GM12864 (cell line): Measurements from ENCODE around the gene COL25A1.

ENCODE experiments used
- DNase-seq: peaks from one replicate; pipeline ENCODE4 v3.0.0-alpha.2; 2011; ENCODE audit warnings: low read depth
- H3K4me3 ChIP-seq: 2 replicates; pipeline ENCODE4 v1.5.1; 2011; ENCODE audit warnings: mild to moderate bottlenecking, low read depth, low read length, control low read depth
- TF ChIP-seq, protein P1 (sequence below): IDR thresholded peaks from 2 replicates; pipeline ENCODE4 v1.5.1; 2011; ENCODE audit warnings: low read depth, mild to moderate bottlenecking, moderate library complexity, low read length, control low read depth, inconsistent platforms; ENCODE audit errors: missing control alignments

The COL25A1 gene

DNA sequence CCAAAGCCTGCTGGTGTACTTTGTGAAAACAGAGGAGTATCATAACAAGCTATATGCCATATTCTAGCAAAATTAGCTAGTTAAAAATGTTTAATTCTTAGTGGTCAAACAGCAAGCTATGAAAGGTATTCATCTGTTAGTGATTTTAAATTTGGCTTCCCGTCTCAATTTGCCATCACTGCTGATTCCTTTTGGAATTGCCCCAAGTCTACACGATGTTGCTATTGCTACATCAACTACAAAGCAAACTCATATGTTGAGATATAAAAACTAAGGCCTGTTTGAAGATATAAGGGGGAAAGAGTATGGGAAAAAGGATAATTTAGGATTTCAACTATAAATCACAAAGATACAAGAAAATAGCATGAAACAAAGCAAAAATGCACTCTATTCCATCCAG lies 146.1 kb downstream of the COL25A1 start:
- TF ChIP-seq, protein P1, sequence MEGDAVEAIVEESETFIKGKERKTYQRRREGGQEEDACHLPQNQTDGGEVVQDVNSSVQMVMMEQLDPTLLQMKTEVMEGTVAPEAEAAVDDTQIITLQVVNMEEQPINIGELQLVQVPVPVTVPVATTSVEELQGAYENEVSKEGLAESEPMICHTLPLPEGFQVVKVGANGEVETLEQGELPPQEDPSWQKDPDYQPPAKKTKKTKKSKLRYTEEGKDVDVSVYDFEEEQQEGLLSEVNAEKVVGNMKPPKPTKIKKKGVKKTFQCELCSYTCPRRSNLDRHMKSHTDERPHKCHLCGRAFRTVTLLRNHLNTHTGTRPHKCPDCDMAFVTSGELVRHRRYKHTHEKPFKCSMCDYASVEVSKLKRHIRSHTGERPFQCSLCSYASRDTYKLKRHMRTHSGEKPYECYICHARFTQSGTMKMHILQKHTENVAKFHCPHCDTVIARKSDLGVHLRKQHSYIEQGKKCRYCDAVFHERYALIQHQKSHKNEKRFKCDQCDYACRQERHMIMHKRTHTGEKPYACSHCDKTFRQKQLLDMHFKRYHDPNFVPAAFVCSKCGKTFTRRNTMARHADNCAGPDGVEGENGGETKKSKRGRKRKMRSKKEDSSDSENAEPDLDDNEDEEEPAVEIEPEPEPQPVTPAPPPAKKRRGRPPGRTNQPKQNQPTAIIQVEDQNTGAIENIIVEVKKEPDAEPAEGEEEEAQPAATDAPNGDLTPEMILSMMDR, result no peak
- no peak for DNase-seq
- no peak overlapping the region for H3K4me3 ChIP-seq

DNA sequence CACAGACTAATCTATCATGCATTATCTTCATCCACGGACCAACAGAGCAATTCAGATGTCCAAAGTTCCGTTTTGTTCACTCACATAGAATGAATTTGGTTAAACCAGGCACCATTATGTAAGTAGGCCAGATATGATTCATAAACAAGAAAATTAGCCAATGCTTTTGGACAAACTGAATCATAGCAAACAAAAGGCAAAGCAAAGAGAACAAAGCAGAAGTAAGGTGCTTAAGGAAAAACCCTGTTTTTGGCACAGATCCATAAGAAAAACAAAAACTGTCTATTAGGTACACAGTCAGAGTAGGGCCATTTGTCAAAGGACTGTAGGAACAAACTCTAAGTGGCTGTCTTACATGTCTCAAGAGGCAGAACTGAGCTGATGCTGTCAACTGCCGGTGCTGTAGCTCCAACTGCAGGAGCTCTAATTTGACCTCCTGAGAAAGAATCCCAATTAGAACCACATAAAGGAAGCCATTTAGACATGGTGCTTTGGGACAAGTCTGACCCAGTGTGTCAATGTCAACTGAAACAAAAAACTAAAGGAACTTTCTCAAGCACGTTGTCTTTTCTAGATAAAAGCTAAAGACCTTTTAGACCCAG lies 146.7 kb downstream of the COL25A1 start:
- H3K4me3 ChIP-seq, result no peak overlapping the region
- TF ChIP-seq, protein P1, result no peak
- DNase-seq, result no peak

DNA sequence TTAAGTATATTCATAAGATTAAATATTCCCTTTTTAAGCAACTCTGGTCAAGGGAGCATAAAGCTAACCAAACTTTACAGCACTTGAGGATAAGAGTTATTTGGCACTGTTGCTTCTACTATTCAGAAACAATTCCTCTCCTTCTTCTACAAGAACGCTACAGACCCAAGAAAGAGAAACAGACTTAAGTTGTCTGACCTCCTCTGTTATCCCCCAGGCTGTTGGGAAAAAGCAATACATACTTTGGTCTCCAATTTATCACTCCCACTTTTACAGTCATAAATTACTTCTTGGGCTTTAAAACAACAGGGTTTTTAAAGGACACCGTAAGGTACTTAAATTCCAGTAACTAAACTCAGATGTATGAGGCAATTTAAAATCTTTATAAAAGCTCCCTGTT lies 147.4 kb downstream of the COL25A1 start:
- H3K4me3 ChIP-seq, result no peak overlapping the region
- no peak for DNase-seq
- TF ChIP-seq, protein P1, result no peak

DNA sequence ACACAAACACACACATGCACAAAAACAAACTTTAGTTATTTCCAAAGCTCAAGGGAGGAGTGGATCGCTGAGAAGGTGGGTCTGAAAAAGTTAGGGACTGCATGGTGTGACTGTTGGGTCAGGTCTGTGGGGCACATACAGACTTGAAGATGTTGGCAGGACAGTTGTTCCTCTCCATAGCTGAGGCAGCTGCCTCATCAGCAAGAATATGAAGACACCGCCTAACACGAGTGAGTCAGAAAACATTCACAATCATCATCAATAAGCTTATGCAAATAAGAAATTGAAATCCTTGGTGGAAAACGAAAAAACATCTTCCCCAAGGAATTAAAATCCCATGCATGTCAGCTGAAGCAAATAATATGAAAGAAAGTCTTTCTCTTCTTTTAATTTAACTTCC lies 148.0 kb downstream of the COL25A1 start:
- TF ChIP-seq, protein P1, result no peak
- no peak overlapping the region for H3K4me3 ChIP-seq
- no peak for DNase-seq

DNA sequence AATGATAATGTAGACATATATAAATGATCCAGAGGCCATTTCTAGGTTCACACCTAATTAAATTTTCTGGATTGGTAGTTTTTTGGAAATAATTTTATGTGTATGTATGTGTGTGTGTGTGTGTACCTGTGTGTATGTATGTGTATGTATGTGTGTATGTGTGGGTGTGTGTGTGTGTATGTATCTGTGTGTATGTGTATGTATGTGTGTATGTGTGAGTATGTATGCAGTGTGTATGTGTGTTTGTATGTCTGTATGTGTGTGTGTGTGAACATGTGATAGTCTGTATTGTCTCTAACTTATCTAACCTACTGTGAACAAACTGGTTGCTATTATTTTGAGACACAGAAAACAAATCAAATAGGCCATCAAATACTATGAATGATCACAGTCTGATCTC lies 152.6 kb downstream of the COL25A1 start:
- no peak for DNase-seq
- TF ChIP-seq, protein P1, result no peak
- H3K4me3 ChIP-seq, result no peak overlapping the region

DNA sequence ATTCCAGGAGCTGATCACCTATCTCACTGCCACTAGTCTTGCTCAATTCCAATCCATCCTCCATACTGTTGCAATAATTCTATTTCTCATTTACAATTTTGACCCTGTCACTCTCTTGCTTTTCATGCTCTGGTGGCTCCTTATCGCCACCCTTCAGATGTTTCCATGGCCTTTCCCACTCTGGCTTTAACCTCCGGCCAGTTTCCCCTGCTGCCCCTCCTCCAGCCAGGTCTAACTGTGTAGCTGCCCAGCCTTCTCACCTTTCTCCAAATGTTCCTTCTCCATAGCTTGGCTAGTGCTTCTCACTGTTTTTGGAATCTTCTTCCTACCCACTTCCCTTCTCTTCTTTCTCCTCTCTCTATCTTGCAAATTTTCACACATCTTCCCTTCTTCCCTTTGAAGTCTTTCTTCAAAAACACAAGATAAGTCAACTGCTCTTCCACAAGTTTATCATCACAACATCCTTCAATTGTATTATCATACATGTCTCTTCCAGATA lies 153.8 kb downstream of the COL25A1 start:
- DNase-seq, result no peak
- TF ChIP-seq, protein P1, result no peak
- no peak overlapping the region for H3K4me3 ChIP-seq

DNA sequence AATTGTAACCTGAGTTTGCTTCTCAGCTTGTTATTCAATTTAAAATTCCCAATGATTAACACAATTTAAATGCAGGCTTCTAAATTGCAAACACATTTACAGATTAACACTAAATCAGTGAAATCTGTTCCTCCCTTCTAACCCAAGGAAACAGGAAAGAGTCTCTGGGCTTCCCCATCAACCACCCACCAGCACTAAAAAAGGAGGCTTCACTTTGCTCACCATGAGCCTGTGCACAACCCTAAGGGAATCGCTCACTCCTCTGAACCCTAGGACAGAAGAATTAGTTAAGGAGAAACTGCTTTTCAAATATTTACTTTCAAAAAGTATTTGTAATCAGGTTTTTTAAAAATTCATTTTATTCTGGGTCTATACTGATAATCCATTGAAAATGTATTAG lies 155.3 kb downstream of the COL25A1 start:
- TF ChIP-seq, protein P1, result no peak
- DNase-seq, result no peak
- H3K4me3 ChIP-seq, result no peak overlapping the region
